Right forelimb (tissue), 1 donor: ENCODE measurements around the gene MED23.

Experiments
- DNase-seq: peaks from one replicate; pipeline ENCODE4 v3.0.0-alpha.2; 2018

MED23 gene

GRCh38 chr6:131638013-131638412 is 10.0 kb upstream of the MED23 start:
- no peak for DNase-seq

DNA sequence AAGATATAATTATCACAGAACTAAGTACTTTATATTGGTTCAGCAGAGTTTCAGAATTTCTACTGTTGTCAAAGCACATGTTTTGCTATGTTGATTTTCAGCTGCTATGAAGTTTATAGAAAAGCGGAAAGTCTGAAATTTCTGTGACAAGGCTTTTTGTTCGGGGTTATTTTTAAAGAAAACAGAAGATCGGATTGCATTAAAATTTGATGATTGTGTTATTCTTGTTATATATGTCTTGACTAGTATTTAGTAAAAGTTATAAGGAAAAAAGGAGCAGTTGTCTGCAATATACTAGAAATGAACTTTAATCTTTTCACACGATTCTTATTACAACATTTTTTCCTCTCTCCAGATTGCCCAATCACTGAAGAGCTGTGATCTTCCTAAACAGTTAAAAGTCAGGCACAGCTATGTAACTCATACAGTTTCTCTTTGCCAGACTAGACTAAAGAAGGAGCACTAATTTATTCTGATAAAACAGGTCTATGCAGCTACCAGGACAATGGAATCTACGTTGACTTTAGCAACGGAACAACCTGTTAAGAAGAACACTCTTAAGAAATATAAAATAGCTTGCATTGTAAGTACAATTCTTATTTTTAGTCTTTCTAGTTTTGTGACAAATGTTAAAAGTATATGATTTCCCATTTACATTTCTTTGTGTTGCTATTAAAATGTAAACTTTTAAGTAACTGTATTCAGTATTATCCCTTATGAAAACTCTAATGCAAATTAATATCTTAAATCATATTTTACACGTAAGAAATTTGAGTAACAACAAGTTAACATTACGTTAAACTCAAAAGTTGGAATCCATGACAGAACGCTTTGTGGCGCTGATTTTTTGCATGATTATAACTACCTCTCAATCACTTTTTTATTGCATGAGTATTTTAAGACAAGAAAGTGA is 9.1 kb upstream of the MED23 start, which contains the start of gene ENPP3:
ENPP3 (plus strand) TSS at position 423 of the 913 bp plus-strand sequence; CDS start at position 506, 83 bp downstream.
- no peak for DNase-seq

DNA sequence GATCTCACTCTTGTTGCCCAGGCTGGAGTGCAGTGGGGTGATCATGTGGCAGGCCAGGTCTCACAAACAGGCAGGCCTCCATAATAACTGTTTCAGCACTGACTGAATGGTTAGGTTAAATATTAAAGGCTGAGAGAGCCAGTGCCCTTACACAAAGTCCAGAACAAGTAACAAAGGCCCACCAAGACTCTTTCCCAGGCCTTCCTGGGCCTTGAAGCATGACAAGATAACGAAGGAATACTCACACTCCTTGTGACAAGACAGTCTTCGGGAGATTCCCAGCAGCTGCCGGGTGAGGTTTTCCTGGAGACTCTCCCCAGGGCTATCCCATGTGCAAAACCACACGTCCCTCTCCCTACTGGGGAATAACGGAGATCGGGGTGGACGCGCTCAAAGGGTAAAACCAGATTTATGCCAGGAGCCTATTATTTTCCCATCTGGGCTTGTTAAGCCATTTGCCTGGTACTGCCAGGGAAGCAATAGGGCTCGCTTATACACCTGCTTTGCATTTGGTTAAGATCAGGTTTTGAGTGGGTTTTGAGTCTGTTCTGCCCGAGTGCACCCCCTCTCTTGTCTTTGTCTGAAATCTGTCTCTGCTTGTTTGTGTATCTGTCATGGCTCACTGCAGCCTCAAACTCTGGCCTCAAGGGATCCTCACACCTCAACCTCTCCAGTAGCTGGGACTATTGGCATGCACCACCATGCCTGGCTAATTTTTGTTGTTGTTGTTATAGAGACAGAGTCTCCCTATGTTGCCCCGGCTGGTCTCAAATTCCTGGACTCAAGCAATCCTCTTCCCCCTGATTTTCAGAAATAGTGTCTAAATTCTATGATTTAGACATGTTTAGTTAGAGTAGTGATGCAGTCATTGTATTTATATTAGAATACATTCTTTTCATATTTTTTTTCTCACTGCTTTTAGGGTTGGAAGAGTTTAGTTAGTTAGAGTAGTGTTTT is 7.6 kb upstream of the MED23 start:
- no peak for DNase-seq

DNA sequence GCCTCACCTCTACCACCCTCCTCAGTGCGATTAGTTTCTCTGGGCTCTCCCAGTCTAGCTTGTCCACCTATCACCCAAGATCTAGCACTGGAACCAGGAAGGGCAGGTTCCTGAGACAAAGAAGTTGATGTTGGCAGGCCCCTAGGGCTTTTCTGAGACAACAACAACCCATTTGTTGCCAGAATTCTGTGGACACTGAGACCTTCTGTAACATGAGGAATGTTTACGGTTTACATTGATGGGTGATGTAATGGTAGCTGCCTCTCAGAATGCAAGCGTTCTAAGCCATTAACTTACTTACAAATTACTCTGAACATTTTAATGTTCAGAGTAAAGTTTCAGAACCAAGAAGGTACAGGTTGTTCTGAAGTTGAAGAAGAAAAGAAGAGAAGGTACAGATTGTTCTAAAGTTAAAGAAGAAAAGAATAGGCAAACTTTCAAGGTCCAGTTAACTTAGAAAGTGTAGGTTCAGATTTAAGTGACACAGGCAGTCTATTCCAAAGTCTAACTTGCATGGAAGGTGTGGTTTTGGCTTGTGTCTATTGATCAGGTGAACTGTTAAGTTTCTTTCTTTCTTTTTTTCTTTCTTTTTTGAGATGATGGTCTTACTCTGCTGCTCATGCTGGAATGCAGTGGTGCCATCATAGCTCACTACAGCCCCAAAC is 3.7 kb upstream of the MED23 start:
- DNase-seq = no peak

- DNase-seq = no peak
Observed at GRCh38 chr6:131629651-131630050, 1.6 kb upstream of the MED23 start.

GRCh38 chr6:131628726-131629125 is 684 bp upstream of the MED23 start:
- DNase-seq = no peak

DNA sequence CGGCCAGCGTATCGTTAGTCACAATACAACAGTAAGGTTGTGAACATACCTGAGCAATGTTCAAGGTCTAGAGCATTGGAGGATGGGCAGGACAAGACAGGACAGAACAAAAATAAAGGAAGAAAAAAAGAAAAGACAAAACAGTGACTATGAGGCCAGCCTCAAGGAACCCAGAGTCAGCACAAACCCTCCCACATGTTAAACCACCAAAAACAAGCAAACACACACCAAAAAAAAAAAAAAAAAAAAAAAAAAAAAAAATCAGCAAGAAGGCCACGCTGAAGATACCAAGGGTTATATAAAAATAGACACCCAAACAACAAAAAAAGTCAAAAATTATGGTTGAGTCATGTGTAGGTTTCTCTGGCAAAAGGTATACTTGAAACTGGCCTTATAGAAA is 12.8 kb downstream of the MED23 start:
- no peak for DNase-seq

DNA sequence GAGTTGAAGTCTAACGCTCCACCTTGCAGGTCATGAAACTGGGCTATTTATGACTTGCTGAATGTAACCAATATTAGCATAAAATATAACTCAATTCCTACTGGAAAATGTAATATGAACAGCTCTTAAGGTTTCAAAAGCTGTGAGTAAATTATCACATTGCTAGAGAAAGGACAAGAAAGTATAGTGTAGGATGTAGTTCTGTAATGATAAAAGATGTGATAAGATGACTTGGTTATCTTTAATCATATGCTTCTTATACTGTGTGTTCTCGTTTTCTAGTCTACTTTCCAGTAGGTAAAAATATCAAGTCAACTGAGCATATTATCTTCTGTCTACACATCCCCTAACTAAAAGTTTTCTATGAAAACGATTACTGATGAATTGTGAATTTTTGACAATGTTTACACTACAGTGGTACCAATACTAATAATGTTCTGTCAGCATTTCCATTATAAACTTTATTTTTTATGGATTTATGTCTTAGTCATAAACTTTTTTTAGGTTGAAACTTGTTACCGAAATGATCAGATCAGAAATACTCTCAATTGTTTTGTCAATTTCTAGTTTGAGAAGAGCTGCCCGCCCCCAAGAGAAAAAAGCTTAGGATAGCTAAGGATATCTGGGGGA is 14.6 kb downstream of the MED23 start:
- DNase-seq = no peak

DNA sequence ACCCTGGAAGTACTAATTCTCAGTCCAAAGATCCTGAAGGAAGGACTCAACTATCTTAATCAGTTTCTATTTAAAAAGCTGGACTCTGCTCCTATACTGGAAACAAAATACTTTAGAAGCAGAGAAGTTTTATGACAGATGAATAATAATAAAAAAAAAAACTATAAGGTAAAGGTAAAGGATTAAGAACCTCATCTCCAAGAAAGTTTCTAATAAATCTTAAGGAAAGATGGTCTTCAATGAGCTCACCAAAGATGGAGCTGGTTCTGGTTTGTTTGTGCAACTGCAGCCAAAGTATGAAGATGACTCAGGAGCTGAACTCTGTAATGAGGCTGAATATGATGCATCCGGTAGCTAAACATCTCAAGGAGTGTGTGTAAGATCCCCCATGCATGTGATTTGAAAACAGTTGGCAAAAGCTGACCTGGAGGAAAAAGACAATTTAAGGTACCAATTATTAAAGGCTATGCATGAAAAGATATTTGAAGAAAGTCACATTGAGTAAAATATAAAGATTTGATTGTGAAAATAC is 25.2 kb downstream of the MED23 start:
- no peak for DNase-seq

DNA sequence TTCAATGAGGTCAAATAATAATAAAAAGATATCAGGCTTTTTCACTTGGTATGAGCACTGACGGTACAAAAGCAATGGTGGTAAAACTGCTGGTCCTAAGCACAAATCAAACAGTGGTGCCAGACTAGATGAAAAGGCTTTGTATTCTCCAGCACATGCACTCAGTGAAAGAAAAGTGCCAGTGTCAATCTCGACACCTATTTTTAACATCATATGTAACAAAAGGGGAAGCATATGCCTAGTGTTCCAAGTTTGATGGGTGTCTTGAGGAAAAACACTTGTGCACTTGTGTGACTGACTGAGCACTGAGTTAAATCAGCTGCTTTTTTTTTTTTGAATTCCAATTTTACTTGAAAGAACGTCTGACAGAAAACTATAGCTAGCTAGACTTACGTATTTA is 27.3 kb downstream of the MED23 start:
- no peak for DNase-seq

GRCh38 chr6:131597446-131597845 is 30.6 kb downstream of the MED23 start:
- DNase-seq = no peak

- no peak for DNase-seq
Observed at GRCh38 chr6:131594074-131594473, 34.0 kb downstream of the MED23 start.

- DNase-seq = no peak
Observed at GRCh38 chr6:131592935-131593334, 35.1 kb downstream of the MED23 start.

- DNase-seq = no peak
Observed at GRCh38 chr6:131588643-131589042, 39.4 kb downstream of the MED23 start.

DNA sequence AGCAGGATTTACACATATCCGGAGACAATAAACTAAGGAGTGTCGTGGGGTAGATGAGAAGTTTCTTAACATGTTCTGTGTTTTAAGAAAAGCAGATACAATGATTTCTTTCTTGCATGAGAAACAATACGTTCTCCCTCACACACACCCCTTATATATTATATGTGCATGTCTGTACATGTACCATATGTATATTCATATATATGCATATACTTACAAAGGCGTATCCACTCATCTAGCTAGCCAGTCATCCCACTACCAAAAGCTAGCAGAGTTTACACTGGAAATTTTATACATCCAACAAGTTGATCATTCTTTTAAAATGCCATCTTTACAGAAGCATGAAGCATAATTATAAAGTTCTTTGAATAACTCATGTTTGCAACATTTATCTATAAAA is 40.1 kb downstream of the MED23 start:
- no peak for DNase-seq

GRCh38 chr6:131586543-131586942 is 41.5 kb downstream of the MED23 start:
- DNase-seq = no peak

GRCh38 chr6:131581523-131581922 is 46.5 kb downstream of the MED23 start:
- no peak for DNase-seq

DNA sequence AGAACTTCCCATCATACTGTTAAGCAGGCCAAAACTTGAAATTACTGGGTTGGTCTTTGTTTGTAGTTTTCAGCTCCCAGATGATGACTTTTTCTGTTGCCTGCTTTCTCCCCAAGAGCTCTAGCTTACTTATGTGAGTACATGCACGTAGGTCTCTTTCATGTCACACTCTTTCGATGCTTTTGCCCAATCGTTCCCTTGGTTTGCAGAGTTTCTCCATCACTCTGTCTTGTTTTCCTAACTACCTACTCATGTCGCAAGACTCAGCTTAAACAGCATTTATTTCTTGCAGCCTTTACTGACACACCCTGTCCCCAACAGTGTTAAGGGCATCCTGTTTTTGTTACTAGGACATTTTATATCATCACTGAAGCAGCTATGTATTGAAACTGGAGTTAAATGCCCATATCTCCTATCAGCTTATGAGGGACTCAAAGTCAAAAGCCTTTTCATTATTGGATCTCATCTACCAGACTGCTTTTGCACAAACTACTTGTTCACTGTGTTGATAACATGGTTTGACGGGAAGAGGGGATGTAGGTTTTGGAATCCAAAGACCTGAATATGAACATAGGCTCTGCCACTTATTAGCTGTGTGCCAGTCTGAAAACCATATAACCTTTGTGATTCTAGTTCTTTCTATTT is 52.1 kb downstream of the MED23 start:
- DNase-seq = no peak

- DNase-seq = no peak
Observed at GRCh38 chr6:131574686-131575085, 53.4 kb downstream of the MED23 start.

DNA sequence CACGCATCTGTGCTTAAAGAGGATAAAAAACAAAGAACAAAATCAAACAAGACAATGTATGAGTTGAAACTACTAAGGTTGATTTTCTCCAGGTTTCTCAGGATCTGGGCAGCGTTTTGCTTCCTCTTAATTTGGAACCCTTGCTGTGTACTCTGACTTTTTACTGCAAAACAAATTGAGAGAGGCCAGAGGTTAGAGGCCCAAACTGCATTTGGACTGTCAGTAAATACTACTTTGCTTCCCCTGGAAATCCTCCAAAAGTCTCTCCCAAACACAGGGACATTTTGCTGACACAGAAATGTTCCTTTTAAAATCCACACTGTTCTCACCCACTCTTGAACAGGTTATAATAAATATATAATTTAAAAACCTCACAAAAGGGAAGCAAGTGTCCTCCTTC is 53.9 kb downstream of the MED23 start:
- DNase-seq = no peak

GRCh38 chr6:131572686-131573415 is 55.2 kb downstream of the MED23 start, which contains the start of gene ARG1:
ARG1 (plus strand) TSS chr6:131573226; CDS start chr6:131573283, 57 bp downstream.
- DNase-seq = no peak
